Mononuclear cell (primary cell): ENCODE results near the gene ZFR2. TPM values are rescaled to one million over a fixed set of nuclear protein-coding genes. Genes with fewer than 3 reads are reported as not detected.
A peak's percentile ranks its signal among the peaks of the same experiment; 100 is the strongest.
"Not testable (repeated sequence)": the region's sequence is repeated elsewhere in the genome, so short reads cannot be mapped to it uniquely, and the experiment has no call there.

ENCODE experiments used
- H3K27me3 ChIP-seq: 2 replicates; pipeline ENCODE4 v1.6.0; 2011; ENCODE audit warnings: low read length, control low read depth; ENCODE audit not compliant: insufficient read depth
- H3K4me1 ChIP-seq: 2 replicates; pipeline ENCODE4 v1.5.1; 2011; ENCODE audit warnings: mild to moderate bottlenecking, low read length, control low read depth; ENCODE audit not compliant: insufficient read depth
- H3K4me3 ChIP-seq: 2 replicates; pipeline ENCODE4 v1.5.1; 2011; ENCODE audit warnings: mild to moderate bottlenecking, low read length, moderate library complexity
- H3K9me3 ChIP-seq: 2 replicates; pipeline ENCODE4 v1.5.1; 2011; ENCODE audit warnings: low read depth, mild to moderate bottlenecking, control low read depth, low read length
- total RNA-seq: library from RNA; depleted of rRNA; stranded (reverse); fragments of >200 nt; gene quantifications from one replicate; pipeline ENCODE4 v1.2.3, GENCODE V29; 2012

The ZFR2 gene
- total RNA-seq, 1 donor, result 0.21 TPM

GRCh38 chr19:3771000-3771905 lies 97.6 kb downstream of the ZFR2 start:
- Histone ChIP-seq H3K9me3 (no peaks in the 10 kb centered on the region), H3K27me3 (no peaks in the 10 kb centered on the region), H3K4me3 (no peak overlapping the region), H3K4me1 (peaks cover 4% of the 10 kb centered on the region)

- peaks cover 5% of the 10 kb centered on the region for H3K4me1 ChIP-seq
Observed at GRCh38 chr19:3770136-3770999, 98.5 kb downstream of the ZFR2 start.

GRCh38 chr19:3769494-3769893 lies 99.3 kb downstream of the ZFR2 start:
- no peaks in the 10 kb centered on the region for H3K27me3 ChIP-seq
- H3K9me3 ChIP-seq, result no peaks in the 10 kb centered on the region
- H3K4me3 ChIP-seq, result no peak overlapping the region
- peaks cover 5% of the 10 kb centered on the region for H3K4me1 ChIP-seq

More at GRCh38 chr19:3770136-3770999, 98.5 kb downstream of the ZFR2 start:
- Histone ChIP-seq H3K9me3 (no peaks in the 10 kb centered on the region), H3K4me3 (no peak overlapping the region), H3K27me3 (no peaks in the 10 kb centered on the region)

- peaks cover 7% of the 10 kb centered on the region for H3K4me1 ChIP-seq
Observed at GRCh38 chr19:3768748-3769099, 100.1 kb downstream of the ZFR2 start.

GRCh38 chr19:3768015-3768747 lies 100.7 kb downstream of the ZFR2 start:
- Histone ChIP-seq H3K9me3 (no peaks in the 10 kb centered on the region), H3K27me3 (no peaks in the 10 kb centered on the region), H3K4me1 (peaks cover 13% of the 10 kb centered on the region), H3K4me3 (no peak overlapping the region)

More at GRCh38 chr19:3768748-3769099, 100.1 kb downstream of the ZFR2 start:
- Histone ChIP-seq H3K27me3 (no peaks in the 10 kb centered on the region), H3K4me3 (no peak overlapping the region), H3K9me3 (no peaks in the 10 kb centered on the region)

- no peak overlapping the region for H3K4me3 ChIP-seq
- H3K27me3 ChIP-seq, result no peaks in the 10 kb centered on the region
- no peaks in the 10 kb centered on the region for H3K9me3 ChIP-seq
- H3K4me1 ChIP-seq, result peaks cover 15% of the 10 kb centered on the region
Observed at GRCh38 chr19:3767050-3767449, 101.8 kb downstream of the ZFR2 start.

- Histone ChIP-seq H3K4me3 (no peak overlapping the region), H3K9me3 (no peaks in the 10 kb centered on the region), H3K4me1 (peaks cover 21% of the 10 kb centered on the region), H3K27me3 (no peaks in the 10 kb centered on the region)
Observed at GRCh38 chr19:3766520-3766919, 102.3 kb downstream of the ZFR2 start.

GRCh38 chr19:3765757-3766156 lies 103.1 kb downstream of the ZFR2 start:
- not testable (repeated sequence) for H3K4me3 ChIP-seq, H3K27me3 ChIP-seq, H3K9me3 ChIP-seq
- H3K4me1 ChIP-seq, result peaks cover 26% of the 10 kb centered on the region

GRCh38 chr19:3765121-3765520 lies 103.7 kb downstream of the ZFR2 start:
- Histone ChIP-seq H3K27me3 (no peaks in the 10 kb centered on the region), H3K9me3 (no peaks in the 10 kb centered on the region), H3K4me3 (no peak overlapping the region), H3K4me1 (peaks cover 33% of the 10 kb centered on the region)

- no peaks in the 10 kb centered on the region for H3K27me3 ChIP-seq
- peak within 1 kb of the TSS; percentile 73 for H3K4me3 ChIP-seq
- no peaks in the 10 kb centered on the region for H3K9me3 ChIP-seq
- H3K4me1 ChIP-seq, result peaks cover 48% of the 10 kb centered on the region
Observed at GRCh38 chr19:3762501-3763459, 106.1 kb downstream of the ZFR2 start, which contains the start of gene MRPL54. TSS of gene MRPL54 (plus strand) at chr19:3762682. CDS start at chr19:3762701, 19 bp downstream.

- H3K9me3 ChIP-seq, result no peaks in the 10 kb centered on the region
- no peaks in the 10 kb centered on the region for H3K27me3 ChIP-seq
- peak overlapping the region; percentile 73 for H3K4me3 ChIP-seq
- peaks cover 48% of the 10 kb centered on the region for H3K4me1 ChIP-seq
Observed at GRCh38 chr19:3762130-3762473, 106.7 kb downstream of the ZFR2 start.

- Histone ChIP-seq H3K9me3 (no peaks in the 10 kb centered on the region), H3K4me3 (peak within 1 kb of the TSS; percentile 73), H3K4me1 (peaks cover 47% of the 10 kb centered on the region), H3K27me3 (no peaks in the 10 kb centered on the region)
Observed at GRCh38 chr19:3761382-3762129, 107.3 kb downstream of the ZFR2 start, which contains the start of gene APBA3. TSS of gene APBA3 (minus strand) at chr19:3761692. CDS start at chr19:3760264, 1,428 bp downstream.

- Histone ChIP-seq H3K4me3 (peak overlapping the region; percentile 68), H3K4me1 (peaks cover 43% of the 10 kb centered on the region), H3K27me3 (no peaks in the 10 kb centered on the region), H3K9me3 (no peaks in the 10 kb centered on the region)
Observed at GRCh38 chr19:3760871-3761361, 107.9 kb downstream of the ZFR2 start.
